GM12801 (cell line): ENCODE measurements around the gene HSPA14.

Source experiments
- CTCF ChIP-seq: IDR thresholded peaks from one replicate; pipeline ENCODE4 v1.5.1; 2011; ENCODE audit warnings: control low read depth; ENCODE audit not compliant: insufficient read length; ENCODE audit errors: extremely low read depth

HSPA14 gene

GRCh38 chr10:14917827-14918226 lies 79.7 kb downstream of the HSPA14 start:
- no peak for TF ChIP-seq CTCF

DNA sequence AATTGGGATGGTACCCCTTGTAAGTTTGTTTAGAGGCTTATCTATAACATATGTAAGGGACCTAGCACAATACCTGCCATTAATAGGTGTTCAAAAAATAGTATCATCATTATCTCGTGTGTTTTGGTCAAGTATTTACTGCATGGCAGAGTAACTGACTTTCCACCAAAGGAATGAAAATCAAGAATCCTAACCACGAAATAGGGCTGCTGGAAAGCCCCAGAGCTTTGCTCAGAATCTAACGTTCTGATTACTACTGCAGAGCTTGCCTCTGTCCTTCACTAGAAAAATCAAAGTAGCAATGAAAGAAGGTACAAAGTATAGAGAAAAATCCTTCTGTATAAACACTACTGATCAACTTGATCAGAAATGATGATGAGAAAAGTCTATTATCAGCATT lies 80.9 kb downstream of the HSPA14 start:
- TF ChIP-seq CTCF: no peak
